Measurements from ENCODE around the gene RNASEH2B. TPM values are rescaled to one million over a fixed set of nuclear protein-coding genes. Genes with fewer than 3 reads are reported as not detected.

Gene RNASEH2B
- total RNA-seq, 1 experiment from 2014 or later = 60.2 TPM

GRCh38 chr13:50942630-50943311, 33.2 kb downstream of the RNASEH2B start:
- Mint-ChIP-seq H3K4me1 (ENCODE audit: low read depth, unreplicated experiment) (peaks cover 6% of the 10 kb centered on the region), H3K27me3 (ENCODE audit: insufficient read depth, unreplicated experiment) (no peaks in the 10 kb centered on the region), H3K9me3 (ENCODE audit: unreplicated experiment) (peaks cover 7% of the 10 kb centered on the region), H3K36me3 (ENCODE audit: insufficient read depth, unreplicated experiment) (peaks cover 13% of the 10 kb centered on the region), H3K4me3 (ENCODE audit: unreplicated experiment) (no peak overlapping the region), H3K27ac (ENCODE audit: unreplicated experiment) (no peak overlapping the region)
- no peak overlapping the region for H3K4me3 ChIP-seq (ENCODE audit: low read depth, low read length)
- H3K4me1 ChIP-seq = peaks cover 6% of the 10 kb centered on the region; the same call in 1 of the 2 replicates
- H3K27me3 ChIP-seq (replicated peaks; ENCODE audit: control insufficient read depth, insufficient read depth, low read length) = no peaks in the 10 kb centered on the region
- peaks cover 3% of the 10 kb centered on the region; the same call in 1 of the 2 replicates for H3K9me3 ChIP-seq
- intact Hi-C loops (cut with micrococcal nuclease; ENCODE audit: unreplicated experiment) = no loop called here
- H3K36me3 ChIP-seq (ENCODE audit: control insufficient read depth, insufficient read depth, low read length) = peaks cover 2% of the 10 kb centered on the region; the same call in 1 of the 2 replicates
- BruUV-seq (replicated peaks) = no TSS peak
- TF ChIP-seq CTCF (IDR thresholded peaks at IDR 0.05; ENCODE audit: insufficient read depth in 1 of 2, low read depth in 1 of 2, low read length in 1 of 2, severe bottlenecking in 1 of 2, unreplicated experiment in 1 of 2) = no peak
- ChIA-PET POLR2A (no interaction called here), CTCF (no interaction called here)
- DNase-seq = no peak

- no TSS peak for BruUV-seq (replicated peaks)
- Mint-ChIP-seq H3K27me3 (ENCODE audit: insufficient read depth, unreplicated experiment) (no peaks in the 10 kb centered on the region), H3K27ac (ENCODE audit: unreplicated experiment) (no peak overlapping the region), H3K36me3 (ENCODE audit: insufficient read depth, unreplicated experiment) (peaks cover 5% of the 10 kb centered on the region), H3K9me3 (ENCODE audit: unreplicated experiment) (no peaks in the 10 kb centered on the region), H3K4me3 (ENCODE audit: unreplicated experiment) (no peak overlapping the region), H3K4me1 (ENCODE audit: low read depth, unreplicated experiment) (peaks cover under 1% of the 10 kb centered on the region)
- no peak for DNase-seq
- ChIA-PET POLR2A (no interaction called here), CTCF (no interaction called here)
- H3K36me3 ChIP-seq (ENCODE audit: control insufficient read depth, insufficient read depth, low read length) = no peaks in the 10 kb centered on the region; the same call in 1 of the 2 replicates
- intact Hi-C loops (cut with micrococcal nuclease; ENCODE audit: unreplicated experiment) = no loop called here
- peaks cover 3% of the 10 kb centered on the region; the same call in 1 of the 2 replicates for H3K4me1 ChIP-seq
- no peak overlapping the region for H3K4me3 ChIP-seq (ENCODE audit: low read depth, low read length)
- H3K27me3 ChIP-seq (replicated peaks; ENCODE audit: control insufficient read depth, insufficient read depth, low read length) = no peaks in the 10 kb centered on the region
- TF ChIP-seq CTCF (IDR thresholded peaks at IDR 0.05; ENCODE audit: insufficient read depth in 1 of 2, low read depth in 1 of 2, low read length in 1 of 2, severe bottlenecking in 1 of 2, unreplicated experiment in 1 of 2) = no peak
- no peaks in the 10 kb centered on the region for H3K9me3 ChIP-seq
These were observed 36.1 kb downstream of the RNASEH2B start for GRCh38 chr13:50945669-50946068.

GRCh38 chr13:50948601-50949000, 39.0 kb downstream of the RNASEH2B start:
- Mint-ChIP-seq H3K27ac (ENCODE audit: unreplicated experiment) (no peak overlapping the region), H3K27me3 (ENCODE audit: insufficient read depth, unreplicated experiment) (no peaks in the 10 kb centered on the region), H3K4me3 (ENCODE audit: unreplicated experiment) (no peak overlapping the region), H3K4me1 (ENCODE audit: low read depth, unreplicated experiment) (no peaks in the 10 kb centered on the region), H3K9me3 (ENCODE audit: unreplicated experiment) (no peaks in the 10 kb centered on the region), H3K36me3 (ENCODE audit: insufficient read depth, unreplicated experiment) (peaks cover 5% of the 10 kb centered on the region)
- ChIA-PET CTCF (no interaction called here), POLR2A (no interaction called here)
- Histone ChIP-seq H3K4me3 (ENCODE audit: low read depth, low read length) (no peak overlapping the region), H3K27me3 (replicated peaks; ENCODE audit: control insufficient read depth, insufficient read depth, low read length) (no peaks in the 10 kb centered on the region), H3K36me3 (ENCODE audit: control insufficient read depth, insufficient read depth, low read length) (no peaks in the 10 kb centered on the region), H3K9me3 (no peaks in the 10 kb centered on the region), H3K4me1 (no peaks in the 10 kb centered on the region)
- no peak for DNase-seq
- intact Hi-C loops (cut with micrococcal nuclease; ENCODE audit: unreplicated experiment) = no loop called here
- TF ChIP-seq CTCF (IDR thresholded peaks at IDR 0.05; ENCODE audit: insufficient read depth in 1 of 2, low read depth in 1 of 2, low read length in 1 of 2, severe bottlenecking in 1 of 2, unreplicated experiment in 1 of 2) = no peak
- BruUV-seq (replicated peaks) = no TSS peak

All from Caco-2 (cell line).